Natural killer cell (primary cell): ENCODE data around the gene MCF2L. TPM values are rescaled to one million over a fixed set of nuclear protein-coding genes. Genes with fewer than 3 reads are reported as not detected.

Experiments used
- ATAC-seq, 3 donors: fragments of 150-1000 bp in 2 of 3; fragments of 200-7000 bp in 1 of 3; cut with Tn5 transposase; 1 replicate in 1 of 3; 2 replicates in 2 of 3; pipeline ENCODE4 v1.10.0; 2021; ENCODE audit warnings: mild to moderate bottlenecking in 2 of 3, moderate library complexity in 2 of 3
- DNase-seq, 2 donors: peaks; one replicate each; pipeline versions ENCODE4 v3.0.0 to v3.0.0-alpha.2; 2013 to 2021; ENCODE audit warnings: mixed read lengths in 1 of 2
- H3K27ac ChIP-seq: one replicate; pipeline ENCODE4 v1.5.1; 2013; ENCODE audit warnings: mild to moderate bottlenecking, low read length
- H3K27me3 ChIP-seq: one replicate; pipeline ENCODE4 v1.6.1; 2013; ENCODE audit warnings: low read length; ENCODE audit not compliant: control insufficient read depth, insufficient read depth
- H3K36me3 ChIP-seq: one replicate; pipeline ENCODE4 v1.6.1; 2013; ENCODE audit warnings: low read length; ENCODE audit not compliant: control insufficient read depth, insufficient read depth
- H3K4me1 ChIP-seq: one replicate; pipeline ENCODE4 v1.6.1; 2013; ENCODE audit warnings: low read length; ENCODE audit not compliant: control insufficient read depth, insufficient read depth
- H3K4me3 ChIP-seq: one replicate; pipeline ENCODE4 v1.5.1; 2013; ENCODE audit warnings: low read length
- H3K9me3 ChIP-seq: one replicate; pipeline ENCODE4 v1.6.1; 2013; ENCODE audit warnings: low read length; ENCODE audit not compliant: control insufficient read depth, insufficient read depth
- H3K27ac Mint-ChIP-seq, 2 donors: one replicate each; pipeline ENCODE4 v1.8.0; 2022; ENCODE audit warnings: mild to moderate bottlenecking in 2 of 2, mixed read lengths in 2 of 2, moderate library complexity in 1 of 2
- H3K27me3 Mint-ChIP-seq, 2 donors: one replicate each; pipeline ENCODE4 v1.8.0; 2022; ENCODE audit warnings: low read depth in 2 of 2, mixed read lengths in 2 of 2
- H3K36me3 Mint-ChIP-seq: one replicate; pipeline ENCODE4 v1.8.0; 2022; ENCODE audit warnings: mixed read lengths
- H3K4me1 Mint-ChIP-seq, 2 donors: one replicate each; pipeline ENCODE4 v1.8.0; 2022; ENCODE audit warnings: mixed read lengths in 2 of 2
- H3K4me3 Mint-ChIP-seq: one replicate; pipeline ENCODE4 v1.8.0; 2022; ENCODE audit warnings: mild to moderate bottlenecking, moderate library complexity, mixed read lengths
- H3K9me3 Mint-ChIP-seq, 2 donors: one replicate each; pipeline ENCODE4 v1.8.0; 2022; ENCODE audit warnings: mixed read lengths in 2 of 2
- CTCF ChIP-seq: fragments of 200-600 bp; IDR thresholded peaks from one replicate; pipeline ENCODE4 v1.8.0; 2022; ENCODE audit warnings: antibody characterized with exemption
- WGBS: methylation state at CpG from one replicate; pipeline ENCODE4 v1.1.7; 2013; ENCODE audit warnings: missing lambda C conversion rate; ENCODE audit not compliant: insufficient coverage; 5-methylcytosine and 5-hydroxymethylcytosine counted together
- intact Hi-C: fragments of 100-400 bp; cut with micrococcal nuclease; formaldehyde crosslinking; loops from one replicate; pipeline ENCODE4 v1.14.2; 2022
- total RNA-seq, 4 donors: library from RNA; stranded (reverse); fragments of 120-200 nt in 1 of 4; gene quantifications; one replicate each; pipeline versions ENCODE4 v1.2.3 to v1.2.4, GENCODE V29; 2013 to 2022

The MCF2L gene
- total RNA-seq, 3 donors from 2014 or later (not counting 1 experiment from before 2014, with no cell fraction given) = 1.7 to 3.0 (median 3.0) TPM

DNA sequence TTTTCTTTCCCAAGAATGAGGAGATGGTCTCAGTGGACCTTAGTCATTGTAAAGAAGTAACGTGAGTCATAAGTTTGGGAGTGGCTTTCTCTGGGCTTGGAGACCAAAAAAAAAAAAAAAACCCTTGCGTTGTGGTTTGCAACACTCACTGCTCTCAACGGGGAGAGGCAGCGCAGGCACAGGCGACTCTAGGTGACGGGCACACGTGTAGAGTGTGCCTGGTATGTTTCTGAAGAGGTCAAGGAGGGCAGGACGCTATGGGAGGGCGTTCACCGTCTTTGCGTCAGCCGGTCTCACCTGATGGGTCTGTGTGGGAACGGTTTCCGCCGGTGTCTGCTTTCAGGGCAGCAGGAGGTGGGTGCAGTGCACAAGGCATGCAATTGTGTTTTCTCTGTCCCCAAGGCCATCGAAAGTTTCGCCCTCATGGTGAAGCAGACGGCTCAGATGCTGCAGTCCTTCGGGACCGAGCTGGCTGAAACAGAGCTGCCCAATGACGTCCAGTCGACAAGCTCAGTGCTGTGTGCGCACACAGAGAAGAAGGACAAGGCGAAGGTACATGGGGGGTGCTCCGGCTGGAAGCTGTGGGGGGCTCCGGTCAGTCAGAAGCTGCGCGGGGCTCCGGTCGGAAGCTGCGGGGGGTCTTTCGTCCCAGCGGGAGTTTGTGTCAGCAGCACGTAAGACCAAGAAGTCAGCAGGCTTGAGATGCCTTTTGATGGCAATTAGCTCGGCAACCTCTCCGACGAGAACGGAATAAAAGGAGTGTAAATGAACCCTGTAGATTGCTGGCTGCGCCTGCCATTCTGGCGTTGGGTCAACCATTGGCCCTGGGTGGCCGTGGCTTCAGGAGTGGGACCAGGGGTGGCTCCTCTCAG is 95.8 kb downstream of the MCF2L start:
- Histone ChIP-seq H3K27me3 (no peaks in the 10 kb centered on the region), H3K9me3 (no peaks in the 10 kb centered on the region), H3K4me3 (no peak overlapping the region), H3K36me3 (no peaks in the 10 kb centered on the region), H3K27ac (no peak overlapping the region), H3K4me1 (no peaks in the 10 kb centered on the region)
- intact Hi-C loops = no loop called here
- no peak overlapping the region for H3K27ac Mint-ChIP-seq
- H3K27me3 Mint-ChIP-seq = no peaks in the 10 kb centered on the region
- H3K4me1 Mint-ChIP-seq = no peaks in the 10 kb centered on the region
- ATAC-seq (no peak), DNase-seq (no peak)
- no peak overlapping the region for H3K4me3 Mint-ChIP-seq
- TF ChIP-seq CTCF = no peak
- H3K9me3 Mint-ChIP-seq = no peaks in the 10 kb centered on the region
- no peaks in the 10 kb centered on the region for H3K36me3 Mint-ChIP-seq
- 93% methylated on average over 41 of the region's 41 CpGs for WGBS

- WGBS = 91% methylated on average over 29 of the region's 29 CpGs
- H3K27me3 Mint-ChIP-seq = no peaks in the 10 kb centered on the region
- Histone ChIP-seq H3K9me3 (no peaks in the 10 kb centered on the region), H3K27ac (no peak overlapping the region), H3K27me3 (no peaks in the 10 kb centered on the region), H3K4me3 (no peak overlapping the region), H3K4me1 (no peaks in the 10 kb centered on the region), H3K36me3 (no peaks in the 10 kb centered on the region)
- H3K9me3 Mint-ChIP-seq = no peaks in the 10 kb centered on the region
- ATAC-seq (no peak), DNase-seq (no peak)
- H3K4me1 Mint-ChIP-seq = no peaks in the 10 kb centered on the region
- no peak for TF ChIP-seq CTCF
- intact Hi-C loops = no loop called here
- H3K27ac Mint-ChIP-seq = no peak overlapping the region
- no peak overlapping the region for H3K4me3 Mint-ChIP-seq
- H3K36me3 Mint-ChIP-seq = no peaks in the 10 kb centered on the region
Observed at GRCh38 chr13:113065406-113066141, 96.6 kb downstream of the MCF2L start.

DNA sequence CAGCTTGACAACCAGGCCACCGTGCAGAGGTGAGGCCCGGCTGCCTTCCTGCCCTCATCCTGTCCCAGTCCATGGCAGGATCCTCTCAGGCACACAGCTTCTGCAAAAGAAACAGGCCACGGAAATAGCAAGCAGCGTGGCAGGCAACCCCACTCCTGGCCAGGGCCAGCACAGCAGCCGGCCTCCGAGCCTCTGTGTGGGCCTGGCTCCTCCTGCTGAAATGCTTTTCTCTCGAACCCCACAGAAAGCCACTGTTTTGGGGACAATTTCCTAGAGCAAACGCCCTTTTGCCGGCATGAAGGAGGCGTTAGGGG is 97.1 kb downstream of the MCF2L start:
- H3K36me3 Mint-ChIP-seq = no peaks in the 10 kb centered on the region
- no peak overlapping the region for H3K27ac Mint-ChIP-seq
- H3K27me3 ChIP-seq = no peaks in the 10 kb centered on the region
- H3K4me1 Mint-ChIP-seq = no peaks in the 10 kb centered on the region
- DNase-seq (no peak), ATAC-seq (no peak)
- no peak overlapping the region for H3K4me3 Mint-ChIP-seq
- H3K9me3 ChIP-seq = no peaks in the 10 kb centered on the region
- no peaks in the 10 kb centered on the region for H3K36me3 ChIP-seq
- no peak overlapping the region for H3K4me3 ChIP-seq
- no peak overlapping the region for H3K27ac ChIP-seq
- intact Hi-C loops = no loop called here
- no peak for TF ChIP-seq CTCF
- 93% methylated on average over 10 of the region's 10 CpGs for WGBS
- no peaks in the 10 kb centered on the region for H3K9me3 Mint-ChIP-seq
- H3K27me3 Mint-ChIP-seq = no peaks in the 10 kb centered on the region
- no peaks in the 10 kb centered on the region for H3K4me1 ChIP-seq
